Cardiac fibroblast (primary cell): Measurements from ENCODE around the gene PPDPF.

Experiments used
- DNase-seq, 2 donors: peaks; one replicate each; pipeline versions ENCODE4 v3.0.0 to v3.0.0-alpha.2; 2010; ENCODE audit warnings: low read depth in 2 of 2
- H3K4me3 ChIP-seq, 2 donors: replicated peaks in 1 of 2; 1 replicate in 1 of 2; 2 replicates in 1 of 2; pipeline ENCODE4 v1.5.1; 2011; ENCODE audit warnings: low read depth in 2 of 2, low read length in 2 of 2, mild to moderate bottlenecking in 2 of 2, moderate library complexity in 1 of 2
- TF ChIP-seq, protein P1 (sequence below): IDR thresholded peaks from one replicate; pipeline ENCODE4 v1.5.1; 2011; ENCODE audit warnings: low read depth, mild to moderate bottlenecking, low read length, inconsistent platforms

Gene PPDPF

DNA sequence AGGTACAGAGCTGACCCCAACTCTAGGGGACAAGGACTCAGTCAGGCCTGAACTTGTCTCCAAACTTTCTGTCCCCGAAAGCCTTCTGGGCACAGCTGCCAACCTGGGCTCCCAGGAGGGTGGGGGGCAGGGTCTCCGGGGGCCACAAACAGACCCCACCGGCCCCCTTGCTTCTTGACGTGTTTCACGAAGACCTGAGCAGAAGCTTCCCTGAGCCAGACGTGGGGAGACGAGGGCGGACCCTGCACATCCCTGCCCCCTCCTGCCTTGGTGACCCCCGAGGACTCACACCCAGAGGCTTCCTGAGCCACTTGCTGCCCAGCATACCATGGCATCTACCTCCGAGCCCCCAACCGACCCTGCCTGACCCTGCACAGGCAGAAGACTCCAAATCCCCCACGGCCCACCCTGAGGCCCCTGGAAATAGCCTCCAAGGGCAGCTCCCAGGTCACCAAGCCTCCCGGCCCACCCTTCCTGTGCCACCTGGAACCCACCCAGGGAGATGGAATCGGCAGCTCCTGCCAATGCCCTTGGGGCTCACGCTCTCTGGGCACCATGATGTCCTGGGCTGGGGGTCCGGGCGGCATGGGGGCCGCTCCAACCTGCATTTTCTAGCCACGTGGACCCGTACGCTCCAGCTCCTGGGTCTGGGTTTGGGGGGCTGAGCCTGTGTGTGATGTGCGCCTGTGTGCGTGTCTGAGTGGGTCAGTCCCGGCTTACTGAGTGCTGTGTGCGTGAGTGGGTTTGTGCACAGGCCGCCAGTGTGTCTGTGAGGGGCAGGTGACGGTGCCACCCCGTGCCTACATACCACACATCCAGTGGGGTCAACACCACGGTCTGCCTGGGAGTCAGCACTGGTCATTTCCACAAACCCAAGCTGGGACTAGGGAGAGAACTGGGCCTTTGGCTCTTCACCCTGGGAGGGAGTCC is 19.1 kb downstream of the PPDPF start:
- DNase-seq = no peak
- TF ChIP-seq, protein P1, sequence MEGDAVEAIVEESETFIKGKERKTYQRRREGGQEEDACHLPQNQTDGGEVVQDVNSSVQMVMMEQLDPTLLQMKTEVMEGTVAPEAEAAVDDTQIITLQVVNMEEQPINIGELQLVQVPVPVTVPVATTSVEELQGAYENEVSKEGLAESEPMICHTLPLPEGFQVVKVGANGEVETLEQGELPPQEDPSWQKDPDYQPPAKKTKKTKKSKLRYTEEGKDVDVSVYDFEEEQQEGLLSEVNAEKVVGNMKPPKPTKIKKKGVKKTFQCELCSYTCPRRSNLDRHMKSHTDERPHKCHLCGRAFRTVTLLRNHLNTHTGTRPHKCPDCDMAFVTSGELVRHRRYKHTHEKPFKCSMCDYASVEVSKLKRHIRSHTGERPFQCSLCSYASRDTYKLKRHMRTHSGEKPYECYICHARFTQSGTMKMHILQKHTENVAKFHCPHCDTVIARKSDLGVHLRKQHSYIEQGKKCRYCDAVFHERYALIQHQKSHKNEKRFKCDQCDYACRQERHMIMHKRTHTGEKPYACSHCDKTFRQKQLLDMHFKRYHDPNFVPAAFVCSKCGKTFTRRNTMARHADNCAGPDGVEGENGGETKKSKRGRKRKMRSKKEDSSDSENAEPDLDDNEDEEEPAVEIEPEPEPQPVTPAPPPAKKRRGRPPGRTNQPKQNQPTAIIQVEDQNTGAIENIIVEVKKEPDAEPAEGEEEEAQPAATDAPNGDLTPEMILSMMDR = no peak
- H3K4me3 ChIP-seq = no peak overlapping the region

DNA sequence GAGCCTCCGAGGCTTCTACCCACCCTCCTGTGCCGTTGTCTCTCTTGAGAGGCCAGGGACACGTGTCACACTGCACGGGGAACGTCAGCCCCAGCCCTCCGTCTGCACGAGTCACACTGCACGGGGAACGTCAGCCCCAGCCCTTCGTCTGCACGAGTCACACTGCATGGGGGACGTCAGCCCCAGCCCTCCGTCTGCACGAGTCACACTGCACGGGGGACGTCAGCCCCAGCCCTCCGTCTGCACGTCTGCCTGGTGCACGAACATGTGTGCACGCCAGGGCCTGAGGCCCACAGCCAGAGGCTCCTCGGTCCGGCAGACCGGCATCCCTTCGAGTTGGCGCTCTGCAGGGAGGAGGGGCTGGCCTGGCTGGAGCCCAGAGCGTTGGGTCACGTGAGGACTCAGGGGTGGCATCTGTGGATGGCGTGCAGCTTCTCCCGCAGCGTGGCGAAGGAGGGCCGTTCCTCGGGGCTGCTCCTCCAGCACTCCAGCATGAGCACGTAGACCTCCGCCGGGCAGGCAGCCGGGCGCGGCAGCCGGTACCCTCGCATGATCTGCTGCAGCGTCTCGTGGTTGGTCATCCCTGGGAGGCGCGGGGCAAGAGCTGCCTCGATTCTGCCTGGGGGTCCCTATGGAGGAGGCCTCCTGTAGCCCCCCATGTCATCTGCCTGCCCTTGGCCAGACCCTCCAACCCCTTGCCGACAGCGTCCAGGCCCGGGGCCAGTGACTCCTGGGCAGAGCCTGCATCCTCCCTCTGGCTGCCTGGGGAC is 20.0 kb downstream of the PPDPF start:
- no peak for DNase-seq
- TF ChIP-seq, protein P1 = no peak
- no peak overlapping the region for H3K4me3 ChIP-seq

DNA sequence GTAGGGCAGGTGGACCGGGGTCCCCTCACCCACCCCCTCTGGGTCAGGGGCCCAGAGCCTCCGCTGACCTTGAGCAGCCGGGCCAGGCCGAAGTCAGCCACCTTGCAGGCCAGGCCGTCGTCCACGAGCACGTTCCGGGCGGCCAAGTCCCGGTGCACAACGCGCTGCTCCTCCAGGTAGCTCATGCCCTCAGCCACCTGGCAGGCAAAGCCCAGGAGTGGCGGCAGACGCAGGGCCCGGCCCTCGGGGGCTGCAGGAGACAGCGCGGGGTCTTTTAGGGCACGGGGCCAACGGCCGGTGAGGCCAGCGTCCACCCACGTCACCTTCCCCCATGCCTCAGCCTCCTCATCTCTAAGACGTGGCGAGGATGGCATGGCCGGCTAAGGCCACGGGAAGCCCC is 20.8 kb downstream of the PPDPF start:
- no peak for DNase-seq
- H3K4me3 ChIP-seq = no peak overlapping the region
- TF ChIP-seq, protein P1 = no peak

DNA sequence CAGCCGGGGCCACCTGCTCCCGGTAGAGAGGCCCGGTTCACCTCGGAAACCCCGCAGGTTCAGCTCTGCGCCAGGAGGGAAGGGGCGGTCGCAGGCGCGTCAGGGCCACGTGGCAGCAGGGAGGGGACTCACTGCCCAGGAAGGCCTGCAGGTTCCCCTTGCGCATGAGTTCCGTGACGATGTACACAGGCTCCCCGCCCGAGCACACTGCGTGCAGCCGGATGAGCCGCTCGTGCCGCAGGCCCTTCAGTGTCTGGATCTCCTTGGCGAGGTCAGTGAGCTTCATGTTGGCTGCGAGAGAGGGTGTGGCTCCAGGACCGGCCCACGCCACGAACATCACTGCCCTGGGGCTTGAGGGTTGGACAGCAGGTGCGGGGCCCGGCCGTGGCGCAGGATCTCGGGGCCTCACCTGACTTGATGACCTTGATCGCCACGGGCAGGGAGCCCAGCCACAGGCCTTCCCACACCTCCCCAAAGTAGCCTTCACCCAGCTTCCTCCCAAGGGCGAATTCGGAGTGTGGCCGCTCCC is 21.5 kb downstream of the PPDPF start:
- H3K4me3 ChIP-seq = no peak overlapping the region
- TF ChIP-seq, protein P1 = no peak
- DNase-seq = no peak

DNA sequence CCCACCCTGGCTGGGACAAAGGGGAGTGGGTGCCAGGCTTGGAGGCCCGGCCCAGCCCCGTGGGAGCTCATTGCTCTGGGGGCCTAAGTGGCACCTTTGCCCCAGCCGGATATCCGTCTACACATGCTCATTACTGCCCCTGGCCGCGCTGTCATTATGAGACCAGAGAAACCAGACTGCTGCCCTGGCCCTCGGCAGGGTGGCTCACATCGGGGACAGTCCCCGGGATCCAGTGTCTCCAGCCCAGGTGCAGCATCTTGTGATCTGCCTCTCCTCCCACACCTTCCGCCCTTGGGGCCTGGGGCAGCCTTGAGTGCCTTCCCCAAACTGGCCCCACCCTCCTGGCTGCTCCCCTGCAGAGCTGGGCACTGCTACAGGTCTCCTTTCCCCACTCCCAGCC is 22.1 kb downstream of the PPDPF start:
- TF ChIP-seq, protein P1 = no peak
- DNase-seq = no peak
- no peak overlapping the region for H3K4me3 ChIP-seq

DNA sequence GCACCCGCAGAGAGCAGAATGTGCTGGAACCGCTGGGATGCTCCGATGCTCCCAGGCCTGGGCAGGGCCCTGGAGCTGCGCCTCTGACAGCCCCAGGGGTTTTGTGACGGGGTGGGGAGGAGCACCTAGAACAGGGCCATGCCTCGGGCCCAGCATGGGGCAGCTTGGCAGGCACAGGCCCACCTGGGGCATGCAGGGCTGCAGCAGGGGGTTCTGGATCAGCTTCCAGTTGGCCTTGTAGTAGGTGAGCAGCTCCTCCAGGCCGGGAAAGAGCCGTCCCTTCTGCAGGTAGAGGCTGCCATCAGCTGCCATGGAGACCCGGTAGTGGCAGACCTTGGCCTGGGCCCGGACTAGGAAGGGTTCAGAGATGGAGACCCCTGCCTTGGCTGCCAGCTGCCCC is 22.6 kb downstream of the PPDPF start:
- no peak overlapping the region for H3K4me3 ChIP-seq
- no peak for DNase-seq
- TF ChIP-seq, protein P1 = no peak
